ENCODE measurements around the gene TLN1. TPM values are rescaled to one million over a fixed set of nuclear protein-coding genes. Genes with fewer than 3 reads are reported as not detected.

TLN1 gene, protein sequence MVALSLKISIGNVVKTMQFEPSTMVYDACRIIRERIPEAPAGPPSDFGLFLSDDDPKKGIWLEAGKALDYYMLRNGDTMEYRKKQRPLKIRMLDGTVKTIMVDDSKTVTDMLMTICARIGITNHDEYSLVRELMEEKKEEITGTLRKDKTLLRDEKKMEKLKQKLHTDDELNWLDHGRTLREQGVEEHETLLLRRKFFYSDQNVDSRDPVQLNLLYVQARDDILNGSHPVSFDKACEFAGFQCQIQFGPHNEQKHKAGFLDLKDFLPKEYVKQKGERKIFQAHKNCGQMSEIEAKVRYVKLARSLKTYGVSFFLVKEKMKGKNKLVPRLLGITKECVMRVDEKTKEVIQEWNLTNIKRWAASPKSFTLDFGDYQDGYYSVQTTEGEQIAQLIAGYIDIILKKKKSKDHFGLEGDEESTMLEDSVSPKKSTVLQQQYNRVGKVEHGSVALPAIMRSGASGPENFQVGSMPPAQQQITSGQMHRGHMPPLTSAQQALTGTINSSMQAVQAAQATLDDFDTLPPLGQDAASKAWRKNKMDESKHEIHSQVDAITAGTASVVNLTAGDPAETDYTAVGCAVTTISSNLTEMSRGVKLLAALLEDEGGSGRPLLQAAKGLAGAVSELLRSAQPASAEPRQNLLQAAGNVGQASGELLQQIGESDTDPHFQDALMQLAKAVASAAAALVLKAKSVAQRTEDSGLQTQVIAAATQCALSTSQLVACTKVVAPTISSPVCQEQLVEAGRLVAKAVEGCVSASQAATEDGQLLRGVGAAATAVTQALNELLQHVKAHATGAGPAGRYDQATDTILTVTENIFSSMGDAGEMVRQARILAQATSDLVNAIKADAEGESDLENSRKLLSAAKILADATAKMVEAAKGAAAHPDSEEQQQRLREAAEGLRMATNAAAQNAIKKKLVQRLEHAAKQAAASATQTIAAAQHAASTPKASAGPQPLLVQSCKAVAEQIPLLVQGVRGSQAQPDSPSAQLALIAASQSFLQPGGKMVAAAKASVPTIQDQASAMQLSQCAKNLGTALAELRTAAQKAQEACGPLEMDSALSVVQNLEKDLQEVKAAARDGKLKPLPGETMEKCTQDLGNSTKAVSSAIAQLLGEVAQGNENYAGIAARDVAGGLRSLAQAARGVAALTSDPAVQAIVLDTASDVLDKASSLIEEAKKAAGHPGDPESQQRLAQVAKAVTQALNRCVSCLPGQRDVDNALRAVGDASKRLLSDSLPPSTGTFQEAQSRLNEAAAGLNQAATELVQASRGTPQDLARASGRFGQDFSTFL (N-terminal part only)
- 99.5 and 100.0 TPM in 2 replicates for total RNA-seq (2014; rRNA removed; shearing (Covaris generic))

DNA sequence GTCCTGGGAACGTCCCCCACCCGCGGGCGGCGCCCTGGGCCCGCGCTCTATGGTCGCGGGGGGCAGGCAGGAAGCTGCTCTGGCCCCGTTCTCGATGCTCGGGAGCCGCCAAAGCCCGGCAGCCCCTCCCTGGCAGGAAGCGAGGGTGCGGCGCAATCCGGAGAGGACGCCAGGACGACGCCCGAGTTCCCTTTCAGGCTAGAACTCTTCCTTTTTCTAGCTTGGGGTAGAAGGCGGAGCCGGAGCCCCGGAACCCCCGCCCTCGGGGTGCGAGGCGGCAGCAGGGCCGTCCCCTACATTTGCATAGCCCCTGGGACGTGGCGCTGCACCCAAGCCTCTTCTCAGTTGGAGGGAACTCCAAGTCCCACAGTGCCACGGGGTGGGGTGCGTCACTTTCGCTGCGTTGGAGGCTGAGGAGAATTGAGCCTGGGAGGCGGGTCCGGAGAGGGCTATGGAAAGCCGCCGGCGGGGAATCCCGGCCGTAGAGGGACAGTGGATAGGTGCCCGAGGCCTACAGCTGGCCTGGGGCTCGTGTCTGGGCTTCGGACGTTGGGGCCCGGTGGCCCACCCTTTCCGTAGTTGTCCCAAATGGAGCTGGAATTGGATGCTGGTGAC is at the start of gene TLN1, which contains the start of gene CREB3:
Gene TLN1 (minus strand): TSS at position 11 of the 615 bp plus-strand sequence. CDS start 6,501 bp downstream, outside the sequence.
Gene CREB3 (plus strand): TSS at position 482 of the 615 bp plus-strand sequence. CDS start 107 bp downstream, at position 589.
- DNase-seq (ENCODE audit: low spot score): peak; percentile 98

DNA sequence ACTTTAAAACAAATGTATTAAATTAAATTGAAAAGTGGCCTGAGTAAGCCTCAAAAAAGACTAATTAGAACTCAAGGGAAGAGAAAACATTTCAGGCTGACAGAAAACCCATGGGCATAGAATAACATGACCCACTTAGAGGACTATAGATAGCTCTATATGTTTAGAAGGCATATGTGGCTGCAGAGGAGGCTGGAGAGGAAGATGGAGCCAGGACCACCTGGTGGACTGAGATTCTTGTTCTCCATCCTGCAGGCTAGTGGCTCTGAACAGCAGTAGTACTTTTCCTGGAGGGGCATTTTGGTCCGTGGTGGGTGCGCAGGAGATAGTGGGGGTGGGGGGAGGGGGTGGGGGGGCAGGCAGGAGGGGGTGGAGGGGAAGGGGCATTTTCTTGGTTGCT is 49.1 kb upstream of the TLN1 start:
- DNase-seq (ENCODE audit: low spot score): no peak

DNA sequence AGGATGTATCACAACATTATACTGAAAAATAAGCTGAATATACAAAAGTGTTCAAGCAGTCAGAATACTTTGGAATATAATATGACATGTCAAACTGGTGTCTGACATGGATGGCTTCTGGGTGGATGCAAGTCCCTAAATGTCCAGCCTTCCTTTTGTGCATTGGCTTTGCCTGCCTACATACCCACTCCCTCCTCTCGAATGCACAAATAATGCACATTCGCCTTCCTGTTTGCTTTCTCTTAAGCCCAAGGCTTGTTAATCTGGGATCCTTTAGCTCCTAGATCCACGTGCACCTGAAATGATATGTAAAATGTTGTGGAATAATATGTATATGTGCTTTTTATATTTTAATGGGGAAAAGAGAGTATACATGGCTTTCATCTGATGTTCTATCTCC is 46.5 kb upstream of the TLN1 start:
- no peak for DNase-seq (ENCODE audit: low spot score)

DNA sequence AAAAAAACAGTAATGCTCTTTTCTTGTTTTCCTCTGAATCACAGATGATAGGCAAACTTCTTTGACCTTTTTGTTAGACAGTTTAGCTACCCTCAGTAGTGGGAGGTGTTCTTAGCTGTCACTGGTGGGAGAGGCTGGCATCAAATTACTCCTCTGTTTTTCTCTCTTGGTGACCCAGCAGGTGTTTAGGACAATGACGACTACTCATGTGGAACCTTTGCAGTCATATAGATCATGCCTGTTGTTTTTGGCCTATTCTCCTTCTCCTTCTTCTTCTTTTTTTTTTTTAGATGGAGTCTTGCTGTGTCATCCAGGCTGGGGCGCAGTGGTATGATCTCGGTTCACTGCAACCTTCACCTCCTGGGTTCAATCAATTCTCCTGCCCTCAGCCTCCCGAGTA is 44.0 kb upstream of the TLN1 start:
- no peak for DNase-seq (ENCODE audit: low spot score)

DNA sequence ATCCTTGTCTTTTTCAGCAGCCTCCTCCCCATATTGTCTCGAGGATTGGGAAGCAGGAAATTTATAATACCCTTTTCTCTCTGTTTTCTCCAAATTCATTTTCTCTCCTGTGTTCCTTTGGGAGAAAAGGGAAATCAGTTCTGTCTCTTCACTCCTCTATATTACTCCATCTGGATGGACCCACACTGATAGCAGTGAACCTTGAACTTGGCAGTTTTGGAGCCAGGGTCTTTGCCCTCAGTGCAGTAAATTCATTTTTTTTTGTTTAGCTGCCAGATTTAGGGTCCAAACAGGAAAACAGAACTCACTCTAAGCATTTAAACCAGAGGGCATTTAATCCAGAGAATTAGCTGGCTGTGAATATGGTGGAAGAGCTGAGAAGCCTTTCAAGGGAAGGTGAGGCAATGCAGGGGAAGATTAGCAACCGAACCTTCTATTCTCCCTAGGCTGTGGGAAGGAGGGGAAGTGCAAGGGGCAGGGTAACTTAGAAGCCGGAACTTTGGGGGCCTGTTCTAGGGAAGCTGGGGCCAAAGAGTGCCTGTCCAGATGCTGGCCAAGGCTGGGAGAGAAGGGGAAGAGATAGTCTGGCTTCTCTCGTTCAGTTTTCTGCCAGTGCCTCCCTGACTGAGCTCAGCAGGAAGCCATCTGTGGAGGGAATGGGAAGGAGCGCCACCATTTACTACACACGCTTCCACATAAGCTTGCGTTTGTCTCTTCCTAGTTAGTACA is 43.1 kb upstream of the TLN1 start:
- no peak for DNase-seq (ENCODE audit: low spot score)

DNA sequence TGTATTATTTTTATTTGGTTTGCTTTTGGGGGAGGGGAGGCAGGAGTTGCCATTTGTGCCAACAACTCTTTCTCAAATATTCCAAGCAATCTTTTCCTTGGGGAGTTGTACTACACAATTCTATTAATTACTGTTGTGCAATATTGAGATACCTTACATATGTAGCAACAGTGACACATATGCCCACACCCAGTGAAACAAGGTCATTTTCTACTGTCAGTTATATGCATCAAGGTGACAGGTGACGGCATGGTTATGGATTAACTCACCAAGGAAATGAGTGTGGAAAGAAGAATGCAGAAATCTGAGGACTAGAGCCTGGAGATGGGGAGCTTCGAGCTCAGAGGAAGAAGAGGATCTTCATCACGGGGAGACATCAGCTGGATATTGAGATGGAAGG is 39.9 kb upstream of the TLN1 start:
- DNase-seq (ENCODE audit: low spot score): peak; percentile 44

DNA sequence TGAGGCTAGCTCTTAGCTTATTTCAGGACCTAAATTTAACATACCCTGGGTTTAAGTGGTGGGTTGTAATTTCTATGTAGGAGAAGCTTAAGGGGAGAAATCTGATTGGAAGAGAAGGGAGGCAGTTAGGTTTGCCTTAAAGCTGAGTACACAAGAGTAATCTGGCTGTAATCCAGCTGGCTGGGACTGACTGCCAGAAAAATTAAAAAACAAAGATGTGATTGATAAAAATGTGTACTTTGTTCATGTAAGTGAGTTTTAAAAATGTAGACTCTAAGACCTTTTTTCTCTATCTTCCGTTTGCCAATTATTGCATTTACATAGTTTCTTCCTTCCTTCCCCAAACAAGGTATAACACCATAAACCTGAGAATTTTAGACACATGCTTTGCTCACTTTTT is 39.5 kb upstream of the TLN1 start:
- DNase-seq (ENCODE audit: low spot score): peak; percentile 52

DNA sequence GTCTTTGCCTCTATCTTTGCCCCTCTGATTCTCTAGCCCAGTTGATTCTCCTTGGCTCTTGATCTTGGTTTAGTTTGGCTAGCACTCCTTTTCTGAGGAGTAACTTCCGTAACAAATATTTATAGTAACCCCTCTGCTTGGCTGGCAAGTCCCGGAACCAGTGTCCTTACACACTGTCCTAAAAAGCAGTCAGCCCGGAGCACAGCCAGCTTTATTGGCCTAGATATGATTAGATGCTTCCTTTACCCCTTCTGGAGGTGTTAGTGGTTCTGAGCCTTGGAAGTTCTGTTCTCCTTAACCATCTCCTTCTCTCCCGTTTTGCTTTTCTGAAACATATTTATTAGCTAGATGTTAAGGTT is 39.1 kb upstream of the TLN1 start:
- DNase-seq (ENCODE audit: low spot score): no peak

DNA sequence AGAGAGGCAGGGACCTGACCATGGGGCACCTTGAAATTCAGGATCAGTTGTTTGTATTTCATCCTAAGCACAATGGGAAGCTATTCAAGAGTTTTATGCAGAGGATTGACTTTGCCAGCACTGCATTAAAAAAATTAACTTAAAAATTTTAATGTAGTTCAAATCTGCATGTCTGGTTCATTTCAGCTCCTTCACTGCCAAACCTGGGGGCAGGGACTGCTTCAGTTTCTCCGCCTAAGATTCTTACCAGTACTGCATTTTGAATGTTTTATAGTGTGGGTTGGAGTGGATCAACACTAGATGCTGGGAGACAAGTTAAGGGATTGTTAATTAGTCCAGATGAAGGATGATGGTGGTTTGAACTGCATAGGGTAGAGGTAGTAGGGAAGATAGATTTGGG is 37.8 kb upstream of the TLN1 start:
- no peak for DNase-seq (ENCODE audit: low spot score)

DNA sequence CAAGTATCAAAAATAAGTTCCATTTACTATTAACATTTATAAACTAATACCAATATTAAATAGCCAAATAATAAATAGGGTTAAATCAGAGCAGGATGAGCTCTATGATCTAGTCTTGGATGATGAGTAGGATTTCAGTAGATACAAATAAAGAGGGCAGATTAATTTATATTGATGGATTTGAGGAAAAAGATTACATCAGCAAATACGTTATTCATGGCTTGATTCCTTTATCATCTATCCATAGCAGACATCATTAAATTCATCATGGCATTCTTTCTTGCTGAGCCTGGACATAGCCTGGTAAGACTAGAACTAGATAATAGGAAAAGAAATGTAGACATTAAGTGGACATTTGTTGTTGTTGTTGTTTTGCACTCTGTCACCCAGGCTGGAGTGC is 35.5 kb upstream of the TLN1 start:
- DNase-seq (ENCODE audit: low spot score): no peak

DNA sequence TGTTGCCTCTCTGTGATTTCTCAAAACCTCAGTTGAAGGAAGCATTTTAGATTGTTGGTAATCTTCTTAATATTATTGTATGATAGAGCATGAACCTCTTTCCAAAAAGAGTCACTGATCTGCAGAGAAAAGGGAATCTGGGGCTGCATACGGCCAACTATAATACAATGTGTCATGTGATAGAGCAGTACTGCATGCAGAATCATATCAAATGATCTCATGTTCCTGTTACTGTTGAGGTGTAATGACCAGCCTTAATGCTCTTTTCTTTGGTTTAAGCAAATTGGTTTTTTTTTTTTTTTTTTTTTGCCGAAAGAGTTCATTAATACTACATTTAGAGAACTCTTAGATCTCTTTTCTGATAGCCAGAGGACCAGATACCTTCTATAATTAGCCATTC is 35.0 kb upstream of the TLN1 start:
- DNase-seq (ENCODE audit: low spot score): no peak

DNA sequence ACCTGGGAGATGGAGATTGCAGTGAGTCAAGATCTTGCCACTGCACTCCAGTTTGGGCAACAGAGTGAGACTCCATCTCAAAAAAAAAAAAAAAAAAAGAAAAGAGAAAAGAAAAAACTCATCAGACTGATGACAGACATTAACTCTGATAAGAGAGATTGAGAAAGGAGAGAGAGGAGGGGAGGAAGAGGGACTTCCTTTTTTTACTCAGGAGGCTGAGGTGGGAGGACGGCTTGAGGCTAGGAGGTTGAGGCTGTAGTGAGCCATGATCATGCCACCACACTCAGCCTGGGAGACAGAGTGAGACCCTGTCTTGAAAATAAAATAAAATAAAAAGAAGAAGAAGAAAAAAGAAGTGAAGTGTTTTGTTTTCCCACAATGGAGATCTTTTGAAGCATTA is 31.8 kb upstream of the TLN1 start:
- no peak for DNase-seq (ENCODE audit: low spot score)

DNA sequence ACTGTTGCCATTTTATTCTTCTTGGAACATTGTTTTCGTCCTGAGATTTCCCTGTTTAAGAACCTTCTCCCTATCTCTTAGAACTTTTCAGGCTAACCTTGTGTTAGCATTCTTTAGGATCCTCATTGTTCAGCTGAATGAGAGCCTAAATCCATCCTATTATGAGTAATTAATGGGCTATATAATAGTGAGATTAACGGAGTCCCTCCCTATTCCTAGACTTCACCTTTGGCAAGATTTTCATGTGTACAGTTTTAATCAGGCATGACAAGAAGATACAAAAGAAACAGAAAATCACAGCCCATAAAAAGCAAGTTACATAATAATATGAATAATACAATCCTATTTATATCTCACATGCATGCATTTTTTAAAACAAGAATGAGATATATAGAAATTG is 31.2 kb upstream of the TLN1 start:
- no peak for DNase-seq (ENCODE audit: low spot score)

DNA sequence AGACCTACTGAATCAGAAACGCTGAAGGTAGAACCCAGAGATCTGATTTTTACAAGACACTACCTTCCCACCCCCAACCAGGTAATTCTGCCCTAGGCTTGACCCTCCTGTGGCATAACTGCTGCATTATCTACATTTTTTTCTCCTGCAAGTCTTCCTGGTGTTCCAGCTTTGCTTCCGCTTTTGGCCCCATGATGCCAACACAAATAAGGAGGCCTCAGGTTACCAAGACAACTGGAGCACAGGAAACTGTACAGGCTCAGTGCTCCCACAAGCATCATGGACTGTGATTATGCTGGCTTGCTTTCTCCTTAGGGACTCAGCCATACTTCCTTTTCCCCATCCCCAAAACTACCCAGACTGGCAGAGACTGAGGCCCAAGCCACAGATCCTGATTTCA is 28.7 kb upstream of the TLN1 start:
- peak; percentile 84 for DNase-seq (ENCODE audit: low spot score)

DNA sequence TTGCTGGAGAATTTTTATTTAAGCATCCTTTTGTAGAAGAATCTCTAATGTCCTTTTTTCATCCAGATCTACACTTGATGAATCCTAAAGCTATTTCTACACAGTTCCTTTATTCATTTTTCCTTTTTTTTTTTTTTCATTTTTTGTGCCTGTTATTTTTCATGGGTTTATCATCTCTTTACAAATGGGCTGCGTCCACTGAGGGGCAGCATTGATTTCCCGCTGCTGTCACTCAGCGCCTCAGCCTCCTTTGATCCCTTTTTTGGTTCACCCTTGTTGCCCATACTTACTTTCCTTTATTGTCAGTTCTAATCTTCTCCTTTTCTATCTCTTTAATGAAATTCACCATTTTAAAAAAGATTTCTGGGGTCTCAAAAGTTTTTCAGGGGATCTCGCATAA is 27.8 kb upstream of the TLN1 start:
- DNase-seq (ENCODE audit: low spot score): no peak

DNA sequence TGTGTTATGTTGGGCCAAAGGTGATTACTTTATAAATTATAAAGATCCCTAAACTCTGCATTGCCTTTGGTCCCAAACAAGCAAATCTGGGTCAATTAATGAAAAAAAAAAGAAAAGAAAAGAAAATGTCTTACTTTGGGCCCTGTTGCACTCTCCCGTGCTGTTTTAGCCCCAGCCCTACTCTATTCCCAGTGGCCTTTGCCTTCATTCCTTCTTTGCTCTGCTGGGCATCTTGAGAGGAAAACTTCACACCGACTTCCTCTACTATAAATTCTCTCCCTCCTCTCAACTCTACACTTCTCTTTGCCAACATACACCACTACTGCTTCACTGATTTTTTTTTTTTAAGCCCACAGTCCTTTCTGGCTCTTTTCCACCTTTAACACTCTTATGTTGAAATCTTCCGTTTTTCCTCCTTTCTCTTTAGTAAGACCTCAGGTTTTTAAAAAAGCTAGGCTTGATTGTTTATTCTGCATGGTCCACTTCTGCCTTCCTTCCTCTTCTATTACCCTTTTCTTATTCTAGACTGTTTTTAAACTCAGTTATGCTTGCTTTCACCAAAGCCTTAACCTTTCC is 26.6 kb upstream of the TLN1 start:
- DNase-seq (ENCODE audit: low spot score): peak; percentile 26

DNA sequence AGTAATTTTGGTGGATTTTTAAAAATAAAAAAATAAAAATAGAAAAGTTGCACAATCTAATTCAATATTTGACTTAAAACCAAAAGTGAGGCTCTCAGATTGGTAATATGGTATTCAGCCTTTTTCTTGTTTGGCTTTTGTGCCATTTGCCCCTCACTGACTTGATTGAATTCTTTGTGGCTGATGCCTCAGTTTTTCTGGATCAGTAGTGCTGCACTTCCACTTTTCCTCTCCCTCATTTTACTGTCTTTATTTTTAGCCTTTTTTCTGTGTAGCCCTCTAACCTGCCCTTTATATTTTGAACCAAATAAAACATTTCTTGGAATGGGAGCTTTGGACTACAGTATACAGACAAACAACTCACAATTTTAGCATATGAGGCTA is 25.9 kb upstream of the TLN1 start:
- no peak for DNase-seq (ENCODE audit: low spot score)

DNA sequence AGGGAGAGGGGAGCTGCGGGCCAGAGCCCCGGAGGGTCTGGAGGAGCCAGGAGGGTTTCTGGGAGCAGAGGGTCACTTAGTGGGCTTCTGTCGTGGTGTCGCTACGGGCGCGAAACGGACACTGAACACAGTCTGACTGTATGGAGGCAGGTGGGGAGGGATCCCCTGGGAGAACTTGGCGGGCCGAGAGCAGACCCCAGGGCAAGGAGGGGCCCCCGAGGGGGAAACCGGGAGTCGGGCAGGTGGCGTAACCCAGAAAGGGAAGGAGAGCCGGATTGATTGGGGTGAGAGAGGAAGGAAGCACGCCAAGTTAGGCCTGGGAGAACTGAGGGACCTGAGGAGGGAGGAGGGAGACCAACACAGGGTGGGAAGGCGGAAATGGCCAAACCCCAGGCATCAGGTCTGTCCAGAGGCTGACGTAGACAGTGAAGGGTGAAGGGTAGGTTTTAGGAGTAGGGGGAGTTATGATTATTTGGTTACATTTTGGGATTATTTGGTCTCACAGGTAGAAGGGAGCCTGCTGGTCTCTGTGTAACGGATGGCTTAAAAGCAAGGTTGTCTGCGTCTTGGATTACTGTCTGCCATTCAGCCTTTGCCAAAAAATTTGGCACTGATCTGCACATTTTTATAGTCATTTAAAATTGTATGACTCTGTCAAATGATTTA is 25.4 kb upstream of the TLN1 start:
- peak; percentile 81 for DNase-seq (ENCODE audit: low spot score)

DNA sequence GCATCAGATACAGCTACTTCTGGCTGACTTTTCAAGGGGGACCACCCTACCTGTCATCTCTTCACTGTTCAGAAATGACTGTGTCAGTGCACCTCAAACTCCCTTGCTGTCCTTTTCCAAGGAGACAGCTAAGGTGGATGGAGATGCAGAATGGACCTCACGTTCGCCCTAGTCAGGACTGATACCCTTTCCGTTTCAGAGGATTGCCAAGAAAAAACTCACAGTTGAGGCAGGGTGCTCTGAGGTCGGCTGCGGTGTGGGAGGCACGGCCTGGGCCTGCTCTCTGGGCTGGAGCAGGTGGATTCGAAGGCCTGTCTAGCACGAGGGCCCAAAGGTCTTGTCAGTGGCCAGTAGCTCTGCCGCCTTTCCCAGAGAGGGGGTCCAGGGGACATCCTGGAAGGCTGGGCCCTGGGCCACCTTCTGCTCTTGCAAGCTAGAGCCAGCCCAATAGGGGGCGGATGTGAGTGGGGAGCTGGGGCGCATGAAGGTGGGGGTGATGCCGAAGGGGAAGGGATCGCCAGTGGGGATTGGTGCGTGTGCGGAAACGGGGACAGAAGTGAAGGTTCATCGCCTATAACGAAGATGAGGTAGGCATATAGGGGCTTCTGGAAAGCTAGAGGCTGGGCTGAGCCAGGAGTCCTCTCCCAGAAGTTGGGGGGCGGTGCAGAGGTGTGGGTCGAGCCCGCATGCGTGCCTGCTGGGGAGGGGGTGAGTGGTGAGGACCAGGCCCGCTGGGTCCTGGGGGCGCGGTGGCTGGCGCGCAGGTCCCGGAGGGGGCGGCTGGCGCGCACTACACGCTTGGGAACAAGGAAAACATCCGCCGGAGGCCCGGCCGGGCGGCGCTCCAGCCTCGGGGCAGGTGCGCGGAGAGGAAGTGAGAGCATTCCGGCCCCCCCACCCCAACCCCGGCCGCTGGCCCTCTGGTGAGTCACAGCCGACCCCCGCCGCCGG is 24.6 kb upstream of the TLN1 start:
- DNase-seq (ENCODE audit: low spot score): peak; percentile 82

Data from HT-29 (cell line).